ENCODE data around the gene LHPP. TPM values are rescaled to one million over a fixed set of nuclear protein-coding genes. Genes with fewer than 3 reads are reported as not detected.
A peak's percentile ranks its signal among the peaks of the same experiment; 100 is the strongest.

LHPP gene
- total RNA-seq, 1 donor from 2014 or later: 15.2 TPM

DNA sequence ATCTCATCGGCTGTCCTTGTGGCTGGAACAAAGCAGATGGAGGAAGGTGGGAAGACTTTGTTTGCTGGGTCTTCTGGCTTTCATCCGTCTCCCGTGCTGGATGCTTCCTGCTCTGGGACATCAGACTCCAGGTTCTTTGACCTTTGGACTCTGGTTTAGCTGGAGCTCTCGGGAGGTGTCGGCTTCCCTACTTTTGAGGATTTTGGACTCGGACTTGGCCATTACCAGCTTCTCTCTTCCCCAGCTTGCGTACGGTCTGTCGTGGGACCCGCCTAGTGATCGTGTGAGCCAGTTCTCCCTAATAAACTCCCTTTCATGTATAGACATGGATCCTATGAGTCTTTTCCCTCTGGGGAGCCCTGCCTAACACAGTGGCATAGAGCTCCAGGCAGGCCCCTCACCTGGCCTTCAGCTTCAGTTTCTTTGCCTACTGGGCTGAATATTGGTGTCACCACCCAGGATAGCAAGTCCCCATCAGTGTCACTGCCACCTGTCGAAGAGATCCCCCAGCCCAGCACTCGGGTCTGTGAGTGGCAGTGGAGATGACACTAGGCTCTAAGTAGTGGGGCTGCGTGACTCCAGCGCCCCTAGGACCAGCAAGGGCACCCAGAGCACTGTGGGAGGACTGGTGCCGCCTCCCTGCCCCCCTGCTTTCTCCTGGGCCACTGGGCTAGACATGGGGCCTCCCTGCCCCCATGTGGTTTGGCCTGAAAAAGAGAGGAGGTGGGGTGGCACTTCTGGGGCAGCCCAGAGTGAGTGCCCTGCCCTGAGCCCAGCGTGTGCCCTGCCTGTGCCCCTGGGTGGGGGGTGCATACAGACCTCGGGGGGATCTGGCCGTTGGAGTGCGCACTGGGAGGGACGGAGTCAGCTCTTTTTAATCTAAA is 135.6 kb downstream of the LHPP start:
- TF ChIP-seq, protein P1, sequence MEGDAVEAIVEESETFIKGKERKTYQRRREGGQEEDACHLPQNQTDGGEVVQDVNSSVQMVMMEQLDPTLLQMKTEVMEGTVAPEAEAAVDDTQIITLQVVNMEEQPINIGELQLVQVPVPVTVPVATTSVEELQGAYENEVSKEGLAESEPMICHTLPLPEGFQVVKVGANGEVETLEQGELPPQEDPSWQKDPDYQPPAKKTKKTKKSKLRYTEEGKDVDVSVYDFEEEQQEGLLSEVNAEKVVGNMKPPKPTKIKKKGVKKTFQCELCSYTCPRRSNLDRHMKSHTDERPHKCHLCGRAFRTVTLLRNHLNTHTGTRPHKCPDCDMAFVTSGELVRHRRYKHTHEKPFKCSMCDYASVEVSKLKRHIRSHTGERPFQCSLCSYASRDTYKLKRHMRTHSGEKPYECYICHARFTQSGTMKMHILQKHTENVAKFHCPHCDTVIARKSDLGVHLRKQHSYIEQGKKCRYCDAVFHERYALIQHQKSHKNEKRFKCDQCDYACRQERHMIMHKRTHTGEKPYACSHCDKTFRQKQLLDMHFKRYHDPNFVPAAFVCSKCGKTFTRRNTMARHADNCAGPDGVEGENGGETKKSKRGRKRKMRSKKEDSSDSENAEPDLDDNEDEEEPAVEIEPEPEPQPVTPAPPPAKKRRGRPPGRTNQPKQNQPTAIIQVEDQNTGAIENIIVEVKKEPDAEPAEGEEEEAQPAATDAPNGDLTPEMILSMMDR (IDR thresholded peaks at IDR 0.05; ENCODE audit: unreplicated experiment): no peak
- H3K4me1 Mint-ChIP-seq (ENCODE audit: low read depth): peaks cover 5% of the 10 kb centered on the region
- no peak overlapping the region for H3K4me3 Mint-ChIP-seq (ENCODE audit: low read depth)
- no peaks in the 10 kb centered on the region for H3K9me3 Mint-ChIP-seq (ENCODE audit: low read depth)
- DNase-seq (ENCODE audit: low spot score, unreplicated experiment): no peak
- H3K36me3 Mint-ChIP-seq (ENCODE audit: insufficient read depth): no peaks in the 10 kb centered on the region
- peak overlapping the region; percentile 59 for H3K27ac Mint-ChIP-seq
- no peaks in the 10 kb centered on the region for H3K27me3 Mint-ChIP-seq

DNA sequence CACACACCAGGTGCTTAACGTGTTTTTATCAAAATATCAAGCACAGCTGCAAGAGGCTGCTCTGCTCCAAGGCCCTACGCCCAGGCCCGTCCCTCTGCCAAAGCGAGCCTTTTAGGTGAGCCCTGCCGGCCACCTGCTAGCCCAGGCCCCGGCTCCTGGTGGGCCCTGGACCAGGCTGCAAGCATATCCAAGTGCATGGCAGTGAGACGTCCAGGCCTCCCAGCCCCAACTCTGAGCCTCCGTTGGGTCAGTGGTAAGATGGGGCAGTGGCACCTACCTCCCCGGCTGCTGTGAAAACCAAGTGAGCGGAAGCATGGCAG is 136.2 kb downstream of the LHPP start:
- H3K4me1 Mint-ChIP-seq (ENCODE audit: low read depth): peaks cover 5% of the 10 kb centered on the region
- H3K27ac Mint-ChIP-seq: no peak overlapping the region
- H3K36me3 Mint-ChIP-seq (ENCODE audit: insufficient read depth): no peaks in the 10 kb centered on the region
- H3K4me3 Mint-ChIP-seq (ENCODE audit: low read depth): no peak overlapping the region
- DNase-seq (ENCODE audit: low spot score, unreplicated experiment): no peak
- H3K9me3 Mint-ChIP-seq (ENCODE audit: low read depth): no peaks in the 10 kb centered on the region
- H3K27me3 Mint-ChIP-seq: no peaks in the 10 kb centered on the region
- TF ChIP-seq, protein P1 (IDR thresholded peaks at IDR 0.05; ENCODE audit: unreplicated experiment): no peak

DNA sequence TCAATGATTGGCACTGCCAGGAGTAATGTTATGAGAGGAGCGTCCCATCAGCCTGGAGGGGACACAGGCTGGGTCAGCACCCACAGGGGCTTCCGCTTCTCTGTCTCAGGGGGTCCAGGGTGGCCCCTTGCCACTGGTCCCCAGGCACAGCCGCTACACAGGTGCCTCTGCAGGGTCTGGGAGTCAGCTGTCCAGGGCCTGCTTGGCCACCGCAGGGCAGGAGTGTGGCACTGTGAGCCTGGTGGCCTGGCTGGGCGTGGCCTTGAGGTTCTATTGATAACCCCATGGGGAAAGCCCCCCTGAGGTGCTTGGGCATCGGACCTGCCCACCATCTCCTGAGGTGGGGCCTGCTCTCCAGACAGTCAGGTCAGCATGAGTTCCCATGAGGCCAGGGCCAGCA is 136.6 kb downstream of the LHPP start:
- TF ChIP-seq, protein P1 (IDR thresholded peaks at IDR 0.05; ENCODE audit: unreplicated experiment): no peak
- Mint-ChIP-seq H3K4me3 (ENCODE audit: low read depth) (no peak overlapping the region), H3K9me3 (ENCODE audit: low read depth) (no peaks in the 10 kb centered on the region), H3K27me3 (no peaks in the 10 kb centered on the region), H3K27ac (no peak overlapping the region), H3K4me1 (ENCODE audit: low read depth) (peaks cover 5% of the 10 kb centered on the region), H3K36me3 (ENCODE audit: insufficient read depth) (no peaks in the 10 kb centered on the region)
- no peak for DNase-seq (ENCODE audit: low spot score, unreplicated experiment)

DNA sequence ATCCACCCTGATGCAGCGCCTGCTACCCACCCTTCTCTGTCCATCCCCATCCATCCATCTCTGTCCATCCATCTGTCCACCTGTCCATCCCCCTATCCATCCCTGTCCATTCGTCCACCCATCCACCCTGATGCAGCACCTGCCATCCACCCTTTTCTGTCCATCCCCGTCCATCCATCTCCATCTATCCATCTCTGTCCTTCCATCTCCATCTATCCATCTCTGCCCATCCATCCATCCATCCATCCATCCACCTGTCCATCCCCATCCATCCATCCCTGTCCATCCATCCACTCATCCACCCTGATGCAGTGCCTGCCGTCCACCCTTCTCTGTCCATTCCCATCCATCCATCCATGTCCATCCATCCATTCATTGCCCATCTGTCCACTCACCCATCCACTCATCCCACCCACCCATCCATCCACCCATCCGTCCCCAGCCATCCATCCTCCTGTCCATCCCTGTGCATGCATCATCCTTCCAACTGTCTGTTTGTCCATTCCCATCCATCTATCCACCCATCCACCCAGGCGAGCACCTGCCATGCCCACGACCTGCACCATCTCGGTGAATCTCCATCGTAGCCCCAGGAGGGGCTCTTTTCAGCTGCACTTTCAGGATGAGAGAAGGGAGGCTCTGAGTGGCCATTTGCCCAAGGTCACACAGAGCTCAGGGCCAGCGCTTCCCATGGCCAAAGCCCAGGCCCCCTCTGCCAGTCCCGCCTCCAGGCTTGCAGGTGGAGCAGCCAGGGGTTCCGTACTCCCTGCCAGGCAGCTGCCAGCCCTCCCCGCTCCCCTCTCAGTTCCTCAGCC is 137.4 kb downstream of the LHPP start:
- Mint-ChIP-seq H3K27ac (peak overlapping the region; percentile 38), H3K9me3 (ENCODE audit: low read depth) (no peaks in the 10 kb centered on the region), H3K36me3 (ENCODE audit: insufficient read depth) (no peaks in the 10 kb centered on the region), H3K27me3 (no peaks in the 10 kb centered on the region), H3K4me3 (ENCODE audit: low read depth) (no peak overlapping the region), H3K4me1 (ENCODE audit: low read depth) (peaks cover 5% of the 10 kb centered on the region)
- no peak for DNase-seq (ENCODE audit: low spot score, unreplicated experiment)
- TF ChIP-seq, protein P1 (IDR thresholded peaks at IDR 0.05; ENCODE audit: unreplicated experiment): no peak

DNA sequence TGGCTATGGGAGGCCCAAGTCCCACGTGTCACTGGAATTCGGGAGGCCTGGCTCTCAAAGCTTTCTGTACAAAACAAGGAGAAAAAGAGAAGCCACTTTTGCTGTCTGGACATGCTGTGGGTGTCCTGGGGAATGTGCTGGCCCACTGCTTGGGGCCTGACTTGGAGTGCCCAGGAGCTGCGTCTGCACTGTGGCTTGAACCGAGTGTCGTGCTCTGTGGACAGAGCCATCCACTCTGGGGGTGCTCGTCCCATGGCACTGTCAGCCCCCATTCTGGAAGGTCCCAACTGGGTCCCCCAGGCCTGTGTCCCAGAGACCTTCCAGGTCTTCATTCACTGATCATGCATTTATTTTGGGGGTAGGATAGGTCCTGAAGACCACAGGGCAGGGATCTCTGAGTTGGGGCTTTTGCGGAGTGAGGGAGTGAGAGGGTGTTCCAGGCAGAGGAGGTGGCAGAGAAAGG is 138.0 kb downstream of the LHPP start:
- DNase-seq (ENCODE audit: low spot score, unreplicated experiment): no peak
- no peaks in the 10 kb centered on the region for H3K27me3 Mint-ChIP-seq
- no peaks in the 10 kb centered on the region for H3K9me3 Mint-ChIP-seq (ENCODE audit: low read depth)
- H3K36me3 Mint-ChIP-seq (ENCODE audit: insufficient read depth): no peaks in the 10 kb centered on the region
- no peak overlapping the region for H3K4me3 Mint-ChIP-seq (ENCODE audit: low read depth)
- TF ChIP-seq, protein P1 (IDR thresholded peaks at IDR 0.05; ENCODE audit: unreplicated experiment): no peak
- no peak overlapping the region for H3K27ac Mint-ChIP-seq
- peaks cover 5% of the 10 kb centered on the region for H3K4me1 Mint-ChIP-seq (ENCODE audit: low read depth)

Measured in progenitor cell of endocrine pancreas (in vitro differentiated cells).